Bronchial smooth muscle cell (primary cell): ENCODE measurements around the gene LY6G5B. TPM values are rescaled to one million over a fixed set of nuclear protein-coding genes. Genes with fewer than 3 reads are reported as not detected.

ENCODE experiments used
- total RNA-seq: library from RNA; depleted of rRNA; stranded (reverse); fragments of >200 nt; gene quantifications from 2 replicates; pipeline ENCODE4 v1.2.1, GENCODE V29; 2014

LY6G5B gene, protein sequence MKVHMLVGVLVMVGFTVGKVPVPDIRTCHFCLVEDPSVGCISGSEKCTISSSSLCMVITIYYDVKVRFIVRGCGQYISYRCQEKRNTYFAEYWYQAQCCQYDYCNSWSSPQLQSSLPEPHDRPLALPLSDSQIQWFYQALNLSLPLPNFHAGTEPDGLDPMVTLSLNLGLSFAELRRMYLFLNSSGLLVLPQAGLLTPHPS
- total RNA-seq: 2.2 and 4.0 TPM in 2 replicates

DNA sequence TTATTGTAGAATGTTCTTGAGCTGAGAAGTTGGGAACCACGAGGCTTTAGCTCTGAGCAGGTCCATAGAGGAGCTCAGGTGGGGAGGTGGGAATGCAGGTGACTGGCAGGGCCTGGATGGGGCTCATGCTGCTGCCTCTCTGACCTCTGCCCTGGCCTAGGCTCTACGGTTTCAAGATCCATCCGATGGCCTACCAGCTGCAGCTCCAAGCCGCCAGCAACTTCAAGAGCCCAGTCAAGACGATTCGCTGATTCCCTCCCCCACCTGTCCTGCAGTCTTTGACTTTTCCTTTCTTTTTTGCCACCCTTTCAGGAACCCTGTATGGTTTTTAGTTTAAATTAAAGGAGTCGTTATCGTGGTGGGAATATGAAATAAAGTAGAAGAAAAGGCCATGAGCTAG, at the start of gene LY6G5B:
Gene LY6G5B, plus strand, starts transcription at position 301 of the 400 bp plus-strand sequence. CDS start 975 bp downstream, outside the sequence.

DNA sequence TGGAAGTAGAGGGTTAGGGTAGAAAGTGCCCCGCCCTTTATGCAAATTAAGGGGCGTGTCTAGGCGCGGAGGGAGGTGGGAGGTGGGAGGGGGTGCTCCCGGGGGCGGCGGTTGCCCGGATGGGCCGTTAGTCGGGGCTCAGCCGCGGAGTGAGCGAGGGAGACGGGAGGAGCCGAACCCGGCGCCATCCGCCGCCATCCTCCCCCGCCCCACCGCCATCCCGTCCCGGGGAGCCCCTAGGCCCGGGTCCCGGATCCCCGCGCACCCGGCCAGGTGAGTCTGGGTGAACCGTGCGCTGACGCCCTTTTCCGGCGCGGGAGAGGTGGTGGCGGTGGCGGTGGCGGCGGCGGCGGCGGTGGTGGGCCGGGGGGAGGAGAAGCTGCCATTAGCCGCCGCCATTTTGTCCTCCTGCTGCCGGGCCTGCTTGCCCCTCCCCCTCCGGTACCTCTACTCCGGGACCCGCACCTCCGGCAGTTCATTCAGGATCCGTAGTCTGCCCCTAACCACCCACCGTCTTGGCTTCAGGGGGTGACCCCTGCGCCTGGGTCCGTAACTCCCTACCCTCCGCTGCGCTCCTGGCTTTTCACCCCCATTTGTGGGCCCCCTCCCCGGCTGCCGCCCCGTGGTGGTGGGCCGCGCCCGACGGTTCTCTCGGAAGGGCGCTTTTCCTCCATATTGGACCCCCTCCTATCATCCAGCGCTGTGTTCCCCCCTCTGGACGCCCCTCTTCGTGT, 49.0 kb upstream of the LY6G5B start, which contains the start of gene PRRC2A:
Gene PRRC2A, plus strand, starts transcription at position 130 of the 734 bp plus-strand sequence. CDS start 2,075 bp downstream, outside the sequence.

DNA sequence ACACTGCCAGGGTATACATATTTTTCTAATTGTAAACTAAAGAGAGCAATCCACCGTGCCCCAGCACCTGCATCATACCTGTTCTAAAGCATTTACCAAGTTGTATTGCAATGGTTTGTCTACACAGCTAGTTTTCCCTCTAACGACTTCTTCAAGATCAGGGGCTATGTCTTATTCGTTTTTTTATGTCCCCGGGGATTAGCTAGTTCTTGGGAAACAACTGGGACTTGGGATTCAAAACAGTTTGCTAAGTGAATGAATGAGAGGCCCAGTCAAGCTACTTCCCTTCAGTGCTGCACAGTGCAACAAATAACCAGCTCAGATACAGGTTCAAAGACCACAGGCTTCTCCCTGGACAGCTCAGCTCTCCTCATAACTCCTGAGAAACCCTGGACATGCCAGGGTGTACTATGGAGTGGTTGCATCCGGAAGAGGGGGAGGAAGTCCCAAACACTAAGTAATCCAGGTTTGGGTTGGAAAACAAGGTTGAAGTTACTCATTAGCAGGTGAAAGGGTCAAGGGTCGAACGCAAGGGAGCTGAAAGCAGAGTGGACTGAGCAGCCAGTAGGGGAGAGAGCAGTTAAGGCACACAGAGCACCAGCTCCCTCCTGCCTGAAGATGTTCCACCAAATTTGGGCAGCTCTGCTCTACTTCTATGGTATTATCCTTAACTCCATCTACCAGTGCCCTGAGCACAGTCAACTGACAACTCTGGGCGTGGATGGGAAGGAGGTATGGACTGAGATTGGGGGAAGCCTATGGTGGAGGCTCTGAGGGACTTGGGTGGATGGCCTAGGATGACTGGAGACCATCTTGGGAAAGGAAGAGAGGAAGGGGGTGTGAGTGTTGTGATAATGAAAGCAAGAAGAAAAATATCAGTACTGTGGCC, 14.2 kb upstream of the LY6G5B start, which contains the start of gene APOM:
Gene APOM, plus strand, starts transcription at position 546 of the 889 bp plus-strand sequence. Its CDS starts 73 bp downstream, at position 619.

DNA sequence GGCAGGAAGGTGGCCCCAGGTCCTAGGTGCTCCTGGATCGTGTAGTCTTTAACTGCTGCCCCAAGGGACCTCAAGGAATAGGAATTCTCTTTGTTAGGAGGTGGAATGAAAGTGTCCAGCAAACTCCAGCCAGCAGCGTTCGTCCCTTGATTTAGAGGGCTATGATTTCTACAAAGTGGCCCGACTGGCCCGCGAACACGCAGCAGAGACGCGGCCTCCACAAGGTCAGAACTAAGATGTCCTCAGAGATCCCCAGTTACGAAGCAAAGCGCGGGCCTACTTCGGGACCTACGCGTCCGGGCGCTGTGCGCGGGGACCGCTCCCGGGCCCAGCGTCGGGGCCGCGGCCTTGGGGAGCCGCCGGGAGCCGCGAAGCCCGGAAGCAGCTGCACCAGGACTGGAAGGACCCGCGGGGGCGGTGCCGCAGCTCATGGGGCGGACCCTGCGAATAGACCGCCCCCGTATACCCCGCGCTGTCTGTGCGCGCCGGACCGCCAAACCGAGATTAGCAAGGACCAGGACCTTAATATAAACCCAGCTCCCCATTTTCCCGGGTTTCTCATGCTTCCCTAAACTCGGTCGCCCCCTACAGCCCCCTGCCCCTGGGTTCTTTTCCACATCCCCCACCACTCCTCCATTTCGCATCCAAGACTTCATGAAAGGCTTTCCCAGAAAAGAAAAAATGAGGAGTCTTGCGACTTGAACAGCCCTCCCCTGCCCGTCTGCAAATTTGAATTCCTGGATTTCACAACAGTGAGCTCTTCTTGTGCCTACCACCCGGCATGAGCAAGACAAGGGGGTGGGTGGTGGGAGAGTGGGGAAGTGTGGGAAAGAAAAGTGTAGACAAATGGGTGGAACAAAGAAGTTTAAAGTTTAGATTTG, 9.2 kb upstream of the LY6G5B start, which contains the start of gene C6orf47:
Gene C6orf47, minus strand, starts transcription at position 398 of the 881 bp plus-strand sequence. CDS start 831 bp downstream, outside the sequence.

DNA sequence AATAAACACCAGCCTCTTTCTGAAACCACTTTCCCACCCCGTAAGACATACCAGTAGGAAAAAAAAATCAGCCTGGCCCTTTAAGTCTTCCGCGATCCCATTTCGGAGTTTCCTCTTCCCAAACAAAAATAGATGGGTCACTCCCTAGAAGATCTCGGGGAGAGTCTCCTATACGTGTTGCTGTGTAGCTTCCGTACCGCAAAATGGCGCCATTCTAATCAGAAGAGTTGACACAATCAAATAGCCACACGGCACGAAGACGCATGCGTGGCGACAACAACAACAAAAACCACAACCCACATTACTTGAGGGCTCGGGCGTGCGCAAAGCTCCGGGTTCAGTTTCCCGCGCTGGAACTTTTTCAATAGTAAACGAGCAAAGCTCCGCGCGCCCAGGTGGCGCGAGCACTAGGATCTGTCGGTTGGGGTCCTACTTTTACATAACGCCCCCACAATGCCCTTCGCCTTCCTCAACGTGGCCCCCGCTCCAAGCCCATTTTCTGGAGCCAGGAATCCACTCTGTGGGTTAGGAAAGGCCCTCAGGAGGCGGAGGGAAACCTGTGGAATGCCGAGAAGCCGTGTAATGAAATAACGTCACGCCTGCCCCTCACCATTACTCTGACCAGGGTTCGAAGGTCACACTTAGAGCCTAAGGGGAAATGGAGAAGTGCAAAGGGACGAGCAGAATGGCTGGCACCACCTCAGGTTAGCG, 4.8 kb upstream of the LY6G5B start, which contains the start of gene GPANK1:
Gene GPANK1, minus strand, starts transcription at position 208 of the 711 bp plus-strand sequence. CDS start 519 bp downstream, outside the sequence.

DNA sequence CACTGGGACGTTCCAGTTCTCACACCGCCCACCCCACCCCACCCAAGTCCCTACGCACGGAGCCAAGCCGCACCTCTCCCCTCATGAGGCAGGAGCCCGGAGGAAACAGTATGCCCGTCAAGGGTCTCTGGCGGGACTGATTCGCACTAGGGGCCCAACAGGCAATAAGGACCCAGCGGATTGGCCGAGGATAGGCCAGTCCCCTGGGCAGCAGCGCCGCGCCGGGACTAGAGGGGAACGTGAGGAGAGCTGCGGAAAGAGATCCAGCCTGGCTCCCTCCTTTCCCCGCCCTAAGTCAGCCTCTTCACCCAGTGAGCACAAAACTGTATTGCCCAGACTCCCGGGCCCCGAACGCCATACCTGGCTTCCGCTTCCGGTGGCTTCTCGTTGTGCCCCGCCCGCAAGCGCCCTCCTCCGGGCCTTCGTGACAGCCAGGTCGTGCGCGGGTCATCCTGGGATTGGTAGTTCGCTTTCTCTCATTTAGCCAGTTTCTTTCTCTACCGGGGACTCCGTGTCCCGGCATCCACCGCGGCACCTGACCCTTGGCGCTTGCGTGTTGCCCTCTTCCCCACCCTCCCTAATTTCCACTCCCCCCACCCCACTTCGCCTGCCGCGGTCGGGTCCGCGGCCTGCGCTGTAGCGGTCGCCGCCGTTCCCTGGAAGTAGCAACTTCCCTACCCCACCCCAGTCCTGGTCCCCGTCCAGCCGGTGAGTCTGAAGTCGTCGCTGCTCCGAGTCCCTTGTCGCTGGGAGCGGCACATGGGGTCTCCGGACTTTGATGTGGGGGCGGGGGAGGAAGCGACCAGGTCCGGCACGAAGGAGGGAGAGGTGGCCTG, 4.1 kb upstream of the LY6G5B start, which contains the start of gene CSNK2B:
Gene CSNK2B, plus strand, starts transcription at position 580 of the 836 bp plus-strand sequence. CDS start 752 bp downstream, outside the sequence.

DNA sequence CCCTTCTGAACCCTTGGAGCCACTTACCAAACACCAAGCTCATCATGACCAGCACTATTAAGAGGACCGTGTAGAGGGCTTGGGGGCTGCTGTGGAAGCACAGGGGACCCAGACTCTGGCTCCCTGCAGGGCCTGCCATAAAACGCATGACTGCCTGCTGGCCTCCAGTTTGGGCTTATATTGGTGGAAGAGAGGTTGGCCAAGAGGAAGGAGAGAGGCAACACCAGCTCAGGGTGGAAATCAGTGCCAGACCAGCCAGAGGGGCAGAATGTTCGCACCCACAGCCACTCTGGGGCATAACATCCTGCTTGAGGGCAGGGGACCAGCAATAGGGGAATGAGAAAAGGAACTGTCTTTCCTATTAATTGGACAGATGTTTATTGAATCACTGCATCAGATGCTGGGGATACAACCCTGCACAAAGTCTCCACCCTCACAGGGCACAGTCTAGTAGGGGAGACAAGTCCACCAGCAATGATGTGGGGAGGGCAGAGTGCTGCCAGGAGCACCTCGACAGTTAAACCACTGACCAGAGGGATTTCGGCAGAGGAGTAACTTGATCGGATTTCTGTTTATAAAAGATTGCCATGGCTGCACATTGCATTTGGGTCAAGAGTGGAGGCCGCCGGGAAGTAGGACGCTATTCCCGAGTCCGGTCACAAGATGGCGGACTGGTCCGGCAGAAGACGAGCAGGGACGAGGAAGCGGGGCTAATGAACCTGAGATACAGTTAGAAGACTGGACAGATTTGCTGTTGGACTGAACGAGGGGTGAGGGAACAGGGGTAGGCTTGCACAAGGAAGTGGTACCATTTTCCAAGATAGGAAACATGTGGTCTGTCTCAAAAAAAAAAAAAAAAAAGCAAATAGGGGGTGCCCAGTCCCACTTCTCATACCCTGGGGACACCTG, 10.7 kb downstream of the LY6G5B start, which contains the start of gene LY6G5C:
Gene LY6G5C, minus strand, starts transcription at position 842 of the 909 bp plus-strand sequence. Its CDS starts 694 bp downstream, at position 148.

DNA sequence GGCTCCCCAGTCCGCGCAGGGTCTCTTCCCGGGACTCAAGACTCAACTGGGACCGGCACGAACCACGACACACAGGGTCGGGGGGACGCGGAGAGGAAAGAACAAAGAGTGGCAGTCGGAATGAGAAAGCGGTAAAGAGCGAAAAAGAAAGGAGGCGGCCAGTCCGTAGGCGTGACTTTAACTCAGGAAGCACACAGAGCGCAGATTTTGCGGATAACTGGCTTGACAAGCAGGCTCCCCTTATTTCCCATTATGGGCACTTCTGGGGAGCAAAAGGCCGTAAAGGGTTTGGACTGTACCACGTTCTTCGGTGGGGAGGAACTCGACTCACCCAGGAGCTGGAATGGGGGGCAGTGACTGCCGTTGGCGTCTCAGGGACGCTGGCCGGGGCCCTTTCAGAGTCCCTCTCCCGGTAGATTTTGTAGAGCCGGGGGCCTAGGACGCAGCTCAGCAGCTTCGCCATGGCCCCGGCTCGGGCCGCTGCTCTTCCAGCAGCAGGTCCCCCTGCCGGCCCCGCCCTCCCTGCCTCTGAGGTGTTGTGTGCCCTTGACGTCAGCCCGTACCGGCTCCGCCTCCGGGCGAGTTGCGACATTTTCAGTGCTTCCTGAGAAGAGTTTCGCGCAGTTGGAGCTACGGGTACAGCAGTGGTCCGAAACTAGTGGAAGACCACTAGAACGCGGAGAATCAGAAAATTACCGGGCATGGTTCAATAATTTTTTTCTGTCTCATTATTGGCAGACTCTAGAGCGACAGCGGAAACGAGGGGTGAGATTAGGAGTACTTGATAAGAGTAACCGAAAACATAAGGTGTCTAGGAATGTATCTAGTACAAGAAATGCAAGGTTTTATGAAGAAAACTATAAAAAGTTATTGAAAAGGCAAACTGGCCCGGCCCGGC, 33.3 kb downstream of the LY6G5B start, which contains the start of gene ABHD16A:
Gene ABHD16A, minus strand, starts transcription at position 506 of the 898 bp plus-strand sequence. Its CDS starts 43 bp downstream, at position 463.

DNA sequence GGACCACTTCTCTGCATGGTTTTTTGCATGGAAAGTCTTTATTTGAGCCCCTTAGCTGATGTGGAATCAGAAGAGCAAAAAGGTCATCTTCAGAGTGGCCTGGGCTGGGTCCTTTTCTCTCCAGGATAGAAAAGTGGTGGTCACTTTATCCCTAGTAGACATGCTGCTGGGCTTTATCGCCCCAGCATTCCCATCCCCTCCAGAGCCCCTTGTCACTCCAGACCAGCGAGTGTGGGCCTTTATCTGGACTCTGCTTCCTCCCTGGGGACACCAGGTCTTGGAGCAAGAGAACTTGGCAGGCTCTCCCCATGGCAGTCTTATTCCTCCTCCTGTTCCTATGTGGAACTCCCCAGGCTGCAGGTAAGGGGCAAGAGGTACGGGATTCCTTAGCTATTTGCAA, 36.8 kb downstream of the LY6G5B start, which contains the start of gene LY6G6F:
Gene LY6G6F, plus strand, starts transcription at position 268 of the 400 bp plus-strand sequence. Its CDS starts 41 bp downstream, at position 309.

DNA sequence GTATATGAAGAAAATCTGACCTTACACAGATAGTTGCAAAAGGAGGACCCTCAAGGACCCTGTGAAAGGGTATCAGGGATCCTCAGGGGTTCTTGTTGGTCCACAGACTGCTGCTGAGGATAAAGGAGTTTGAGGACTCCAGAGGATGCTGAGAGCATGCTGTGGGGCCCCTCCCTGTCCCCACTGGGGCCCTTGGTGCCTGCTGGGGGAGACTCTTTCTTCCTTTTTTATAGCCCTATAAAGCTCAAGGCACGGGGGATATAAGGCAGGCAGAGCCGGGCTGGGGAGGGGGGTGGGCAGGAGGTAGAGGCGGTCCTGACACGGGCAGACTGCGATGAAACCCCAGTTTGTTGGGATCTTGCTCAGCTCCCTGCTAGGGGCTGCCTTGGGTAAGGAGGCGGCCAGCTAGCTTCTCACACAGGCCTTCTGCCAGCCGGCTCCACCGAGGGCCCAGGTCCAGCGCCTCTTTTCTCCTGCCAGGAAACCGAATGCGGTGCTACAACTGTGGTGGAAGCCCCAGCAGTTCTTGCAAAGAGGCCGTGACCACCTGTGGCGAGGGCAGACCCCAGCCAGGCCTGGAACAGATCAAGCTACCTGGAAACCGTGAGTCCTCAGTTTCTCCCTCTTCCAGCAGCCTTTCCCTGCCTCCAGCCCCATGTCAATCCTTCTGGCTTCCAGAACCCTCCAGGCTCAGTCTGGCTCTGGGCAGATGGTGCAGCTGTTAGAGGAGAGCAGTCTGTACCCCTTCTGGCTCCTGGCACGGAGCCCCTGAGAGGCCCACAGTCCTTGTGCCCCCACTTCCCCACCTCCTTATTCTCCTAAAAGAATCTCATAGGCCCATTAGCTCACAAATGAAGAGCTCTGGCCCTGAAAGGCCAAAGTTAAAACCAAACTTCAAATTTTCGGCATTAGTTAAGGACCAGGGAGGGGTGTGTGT, 45.5 kb downstream of the LY6G5B start, which contains the start of gene LY6G6D:
Gene LY6G6D, plus strand, starts transcription at position 327 of the 937 bp plus-strand sequence. Its CDS starts 8 bp downstream, at position 335.

DNA sequence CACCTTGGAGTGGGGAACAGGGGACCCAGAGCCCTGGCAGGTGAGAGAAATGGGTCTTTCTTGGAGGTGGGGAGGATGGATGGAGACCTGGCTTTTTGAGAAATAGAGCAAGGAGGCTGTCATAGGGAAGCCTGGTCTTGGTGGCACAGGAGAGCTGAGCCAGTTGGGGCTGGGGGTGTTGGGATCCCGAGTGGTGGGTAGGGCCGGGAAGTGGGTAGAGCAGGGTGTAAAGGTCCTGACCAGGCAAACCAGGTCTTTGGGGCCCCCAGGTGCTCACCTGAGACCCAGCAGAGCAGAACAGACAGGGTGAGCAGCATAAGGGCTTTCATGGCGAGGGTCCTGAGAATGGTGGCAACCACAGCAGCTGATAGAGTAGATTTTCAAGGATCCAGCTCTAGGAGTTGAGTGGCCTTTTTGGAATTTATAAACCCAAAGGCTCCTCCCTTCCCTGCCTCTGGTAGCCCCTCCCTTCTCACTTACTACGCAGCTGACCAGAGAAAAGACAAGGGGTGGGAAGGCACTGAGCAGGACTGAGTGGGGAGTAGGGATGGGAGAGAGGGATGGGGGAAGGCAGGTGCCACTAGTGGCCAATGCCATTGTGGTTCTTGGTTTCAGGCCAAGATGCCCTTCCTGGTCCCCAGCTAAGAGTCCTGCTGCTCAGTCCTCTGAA, 51.7 kb downstream of the LY6G5B start, which contains the start of gene LY6G6C:
Gene LY6G6C, minus strand, starts transcription at position 396 of the 670 bp plus-strand sequence. Its CDS starts 67 bp downstream, at position 329.

